OCI-LY7 (cell line): Measurements from ENCODE around the gene SHOC2. TPM values are rescaled to one million over a fixed set of nuclear protein-coding genes. Genes with fewer than 3 reads are reported as not detected.

ENCODE experiments used
- BruUV-seq: library from RNA; stranded (reverse); fragments of 400-500 nt; replicated peaks from 2 replicates; lab custom pipeline; 2021; lab: Mats Ljungman, UMichigan
- CTCF ChIA-PET: fragments of 300-600 bp; sonication (Branson Sonifier 250); formaldehyde crosslinking; loops from one replicate; lab custom pipeline; 2022; ENCODE audit warnings: antibody characterized with exemption; ENCODE audit not compliant: unreplicated experiment; lab: Charles Lee
- POLR2A ChIA-PET: fragments of 300-600 bp; sonication (Branson Sonifier 250); formaldehyde crosslinking; loops from one replicate; lab custom pipeline; 2022; ENCODE audit warnings: antibody characterized with exemption; lab: Charles Lee
- DNase-seq: peaks from one replicate; pipeline ENCODE4 v3.0.0-alpha.2; 2015; ENCODE audit warnings: low spot score
- H2AFZ ChIP-seq: fragments of 200-600 bp; sonication (generic), shearing (Covaris generic); 2 replicates; pipeline ENCODE4 v1.6.1; 2014; ENCODE audit warnings: mild to moderate bottlenecking, antibody characterized with exemption, low read length, moderate library complexity
- H3K27ac ChIP-seq: fragments of 200-600 bp; sonication (generic); 2 replicates; pipeline ENCODE4 v1.5.1; 2014; ENCODE audit warnings: mixed run types, low read depth, mild to moderate bottlenecking, moderate library complexity, low read length, inconsistent platforms; ENCODE audit not compliant: poor library complexity, severe bottlenecking
- H3K36me3 ChIP-seq: fragments of 200-600 bp; sonication (generic); 2 replicates; pipeline ENCODE4 v1.6.1; 2014; ENCODE audit warnings: mild to moderate bottlenecking, antibody characterized with exemption, low read length, moderate library complexity, mixed read lengths; ENCODE audit not compliant: insufficient read depth
- H3K4me1 ChIP-seq: fragments of 200-600 bp; sonication (generic); 2 replicates; pipeline ENCODE4 v1.5.1; 2014; ENCODE audit warnings: mild to moderate bottlenecking, low read length; ENCODE audit not compliant: insufficient read depth, poor library complexity, severe bottlenecking
- H3K4me2 ChIP-seq: fragments of 200-600 bp; sonication (generic); 2 replicates; pipeline ENCODE4 v1.6.1; 2014; ENCODE audit warnings: mild to moderate bottlenecking, low read length
- H3K4me3 ChIP-seq: fragments of 200-600 bp; sonication (generic); 2 replicates; pipeline ENCODE4 v1.5.1; 2014; ENCODE audit warnings: mild to moderate bottlenecking, low read depth, low read length; ENCODE audit not compliant: poor library complexity, severe bottlenecking
- H3K79me2 ChIP-seq: fragments of 200-600 bp; sonication (generic); 2 replicates; pipeline ENCODE4 v1.6.1; 2016; ENCODE audit warnings: low read depth, mild to moderate bottlenecking, low read length, moderate library complexity, mixed read lengths; ENCODE audit not compliant: insufficient read depth
- H3K9me2 ChIP-seq: fragments of 200-600 bp; sonication (generic); 2 replicates; pipeline ENCODE4 v1.6.1; 2016; ENCODE audit warnings: mild to moderate bottlenecking, low read length, mixed read lengths; ENCODE audit not compliant: insufficient read depth
- H3K9me3 ChIP-seq: fragments of 200-600 bp; sonication (generic); 2 replicates; pipeline ENCODE4 v1.6.1; 2014; ENCODE audit warnings: mild to moderate bottlenecking, mixed run types, low read length, mixed read lengths
- H4K20me1 ChIP-seq: fragments of 200-600 bp; sonication (generic); 2 replicates; pipeline ENCODE4 v1.6.1; 2014; ENCODE audit warnings: mild to moderate bottlenecking, antibody characterized with exemption, low read length, moderate library complexity, mixed read lengths; ENCODE audit not compliant: insufficient read depth
- EZH2phosphoT487 ChIP-seq: fragments of 200-600 bp; sonication (generic); IDR thresholded peaks from 2 replicates; pipeline ENCODE4 v1.6.1; 2018; ENCODE audit warnings: low read depth, borderline replicate concordance, mild to moderate bottlenecking, mixed run types, antibody characterized with exemption, low read length, moderate library complexity, mixed read lengths
- intact Hi-C: fragments of 100-400 bp; cut with micrococcal nuclease; formaldehyde crosslinking; loops from one replicate; pipeline ENCODE4 v1.10.0; 2022; ENCODE audit not compliant: unreplicated experiment
- total RNA-seq, 2 experiments: library from RNA; depleted of rRNA in 1 of 2; stranded (reverse); fragments of >200 nt in 1 of 2; shearing (Covaris generic) in 1 of 2; gene quantifications; 2 replicates each; pipeline ENCODE4 v1.2.3, GENCODE V29; 2014 to 2022
- TF ChIP-seq, protein P1 (sequence below): fragments of 200-600 bp; sonication (generic); conservative IDR thresholded peaks from 2 replicates; pipeline ENCODE4 v1.5.1; 2014; ENCODE audit warnings: mild to moderate bottlenecking, antibody characterized with exemption, low read length, moderate library complexity, mixed read lengths

SHOC2 gene
- total RNA-seq, 2 experiments from 2014 or later, result 54.1 to 92.2 TPM

DNA sequence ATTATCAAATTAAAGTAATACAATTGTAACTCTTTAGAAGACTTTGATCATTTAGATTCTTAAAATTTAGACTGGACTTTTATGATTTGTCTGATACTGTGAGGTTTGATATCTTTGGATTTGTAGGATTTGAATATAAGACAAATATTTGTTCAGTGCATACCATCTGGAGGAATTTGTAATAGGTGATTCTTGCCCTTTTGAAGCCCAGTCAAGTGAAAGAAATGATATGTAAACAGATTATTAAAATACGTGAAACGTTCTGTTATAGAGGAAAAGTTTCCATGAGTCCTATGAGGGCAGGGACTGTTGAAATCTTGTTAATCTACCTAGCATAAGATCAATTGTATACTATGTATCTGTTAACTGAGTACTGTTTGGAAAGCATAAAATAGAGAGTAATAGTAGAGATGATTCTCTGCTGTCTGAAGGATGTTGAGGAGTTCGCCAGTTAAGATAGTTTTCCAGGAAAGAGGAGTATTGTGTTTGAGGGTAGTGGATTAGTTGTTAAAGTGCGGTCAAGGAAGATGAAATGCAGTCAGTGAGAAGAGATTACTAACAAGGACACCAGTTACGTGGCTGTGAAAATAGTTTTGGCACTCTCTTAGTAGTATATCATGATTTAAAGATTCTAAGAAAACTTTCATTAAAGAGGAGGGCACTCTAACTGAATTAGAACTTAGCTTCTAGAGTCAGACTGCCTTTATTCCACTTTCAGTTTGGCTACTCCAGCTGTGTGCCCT, 33.3 kb upstream of the SHOC2 start:
- BruUV-seq, result no TSS peak
- CTCF ChIA-PET, result no interaction called here

GRCh38 chr10:110887560-110887959, 31.8 kb upstream of the SHOC2 start:
- TF ChIP-seq EZH2phosphoT487, result no peak
- POLR2A ChIA-PET, result interaction anchor here (0.7 to 2.5 kb wide), 9 partner anchors 9 to 145 kb away, joined by 3 to 14 read pairs (median 4); partner anchors contain the start of gene BBIP1
- H3K4me1 ChIP-seq, result peaks cover 5% of the 10 kb centered on the region
- intact Hi-C loops, result no loop called here
- peaks cover 94% of the 10 kb centered on the region for H3K36me3 ChIP-seq
- BruUV-seq, result no TSS peak
- CTCF ChIA-PET, result no interaction called here
- DNase-seq, result no peak
- no peak overlapping the region for H3K27ac ChIP-seq
- H3K4me3 ChIP-seq, result no peak overlapping the region
- no peak overlapping the region for H3K4me2 ChIP-seq
- H3K9me2 ChIP-seq, result no peaks in the 10 kb centered on the region
- H2AFZ ChIP-seq, result no peak overlapping the region
- H3K9me3 ChIP-seq, result no peaks in the 10 kb centered on the region
- H4K20me1 ChIP-seq, result 0 out of 2 replicates have a peak, but pooled peaks cover 4% of the 10 kb centered on the region
- no peaks in the 10 kb centered on the region; the same call in 1 of the 2 replicates for H3K79me2 ChIP-seq

More for the DNA sequence above, 33.3 kb upstream of the SHOC2 start:
- DNase-seq, result no peak
- H2AFZ ChIP-seq, result no peak overlapping the region
- no peak overlapping the region for H3K27ac ChIP-seq
- intact Hi-C loops, result no loop called here
- peaks cover 12% of the 10 kb centered on the region; the same call in 1 of the 2 replicates for H3K79me2 ChIP-seq
- H3K4me2 ChIP-seq, result no peak overlapping the region
- H3K4me3 ChIP-seq, result no peak overlapping the region
- H3K9me3 ChIP-seq, result no peaks in the 10 kb centered on the region
- POLR2A ChIA-PET, result interaction anchor here (0.7 to 2.5 kb wide), 8 partner anchors 9 to 239 kb away, joined by 3 to 14 read pairs (median 4); partner anchors contain the start of gene BBIP1
- H4K20me1 ChIP-seq, result 0 out of 2 replicates have a peak, but pooled peaks cover 4% of the 10 kb centered on the region
- H3K4me1 ChIP-seq, result peaks cover 17% of the 10 kb centered on the region
- TF ChIP-seq, protein P1, sequence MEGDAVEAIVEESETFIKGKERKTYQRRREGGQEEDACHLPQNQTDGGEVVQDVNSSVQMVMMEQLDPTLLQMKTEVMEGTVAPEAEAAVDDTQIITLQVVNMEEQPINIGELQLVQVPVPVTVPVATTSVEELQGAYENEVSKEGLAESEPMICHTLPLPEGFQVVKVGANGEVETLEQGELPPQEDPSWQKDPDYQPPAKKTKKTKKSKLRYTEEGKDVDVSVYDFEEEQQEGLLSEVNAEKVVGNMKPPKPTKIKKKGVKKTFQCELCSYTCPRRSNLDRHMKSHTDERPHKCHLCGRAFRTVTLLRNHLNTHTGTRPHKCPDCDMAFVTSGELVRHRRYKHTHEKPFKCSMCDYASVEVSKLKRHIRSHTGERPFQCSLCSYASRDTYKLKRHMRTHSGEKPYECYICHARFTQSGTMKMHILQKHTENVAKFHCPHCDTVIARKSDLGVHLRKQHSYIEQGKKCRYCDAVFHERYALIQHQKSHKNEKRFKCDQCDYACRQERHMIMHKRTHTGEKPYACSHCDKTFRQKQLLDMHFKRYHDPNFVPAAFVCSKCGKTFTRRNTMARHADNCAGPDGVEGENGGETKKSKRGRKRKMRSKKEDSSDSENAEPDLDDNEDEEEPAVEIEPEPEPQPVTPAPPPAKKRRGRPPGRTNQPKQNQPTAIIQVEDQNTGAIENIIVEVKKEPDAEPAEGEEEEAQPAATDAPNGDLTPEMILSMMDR, result no peak
- TF ChIP-seq EZH2phosphoT487, result no peak
- H3K9me2 ChIP-seq, result no peaks in the 10 kb centered on the region
- H3K36me3 ChIP-seq, result peaks cover 94% of the 10 kb centered on the region

- ChIA-PET CTCF (interaction anchor here (1.6 kb wide), 1 partner anchor 89 kb away, joined by 11 read pairs; no protein-coding TSS in a partner anchor), POLR2A (interaction anchor here (0.7 kb wide), 1 partner anchor 31 kb away, joined by 3 read pairs; no protein-coding TSS in a partner anchor)
- Histone ChIP-seq H3K4me3 (no peak overlapping the region), H3K9me3 (no peaks in the 10 kb centered on the region), H3K27ac (no peak overlapping the region), H3K36me3 (peaks cover 83% of the 10 kb centered on the region), H2AFZ (no peak overlapping the region), H3K79me2 (peaks cover 4% of the 10 kb centered on the region; the same call in 1 of the 2 replicates), H3K4me2 (no peak overlapping the region), H4K20me1 (no peaks in the 10 kb centered on the region), H3K9me2 (no peaks in the 10 kb centered on the region), H3K4me1 (peaks cover 4% of the 10 kb centered on the region)
- TF ChIP-seq, protein P1, result no peak
- TF ChIP-seq EZH2phosphoT487, result no peak
- no TSS peak for BruUV-seq
- DNase-seq, result no peak
- intact Hi-C loops, result loop anchor here (1.0 to 10.0 kb wide), 6 partner anchors 35 to 442 kb away; no protein-coding TSS in a partner anchor
Observed at GRCh38 chr10:110892602-110893288, 26.7 kb upstream of the SHOC2 start.
